Measurements from ENCODE around the gene MYRF.

The MYRF gene

DNA sequence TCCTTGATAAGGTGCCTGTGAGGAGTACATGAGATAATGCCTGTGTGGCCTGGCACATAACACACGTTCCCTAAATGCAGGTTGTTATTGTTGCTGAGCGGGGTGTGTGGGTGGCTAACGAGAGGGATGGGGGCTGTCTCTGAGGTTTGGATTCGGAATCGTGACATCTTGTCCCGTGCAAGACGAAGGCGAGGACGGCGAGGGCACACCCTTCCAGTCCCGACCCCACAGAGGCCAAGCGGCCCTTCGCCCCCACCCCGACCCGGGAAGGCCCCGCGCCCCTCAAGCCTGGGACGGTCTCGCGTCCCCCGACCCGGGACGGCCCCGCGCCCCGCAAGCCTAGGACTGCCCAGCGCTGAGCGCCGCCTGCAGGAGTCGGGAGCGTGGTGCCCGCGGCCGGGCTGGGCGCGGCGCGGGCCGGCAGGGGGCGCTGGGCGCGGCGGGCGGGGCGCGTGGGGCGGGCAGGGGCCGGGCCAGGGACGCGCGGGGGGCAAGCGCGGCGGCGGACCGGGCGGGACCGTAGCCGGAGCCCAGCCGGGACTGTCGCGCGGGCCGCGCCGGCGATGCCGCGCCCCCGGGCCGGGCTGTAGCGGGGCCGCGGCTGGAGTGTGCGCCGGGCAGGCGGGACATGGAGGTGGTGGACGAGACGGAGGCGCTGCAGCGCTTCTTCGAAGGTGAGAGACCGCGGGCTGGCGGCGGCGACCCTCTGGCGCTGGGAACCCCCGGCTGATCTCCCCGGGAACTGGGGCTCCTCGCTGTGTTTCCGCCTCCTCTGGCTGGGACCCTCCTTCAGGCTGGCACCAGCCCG lies at the start of gene MYRF:
TSS of gene MYRF (plus strand) at position 520 of the 808 bp plus-strand sequence. CDS start at position 629, 109 bp downstream.
- H3K4me3 ChIP-seq (replicated peaks; ENCODE audit: low read depth, low read length) = peak within 1 kb of the TSS; percentile 28
- TF ChIP-seq, protein P1, sequence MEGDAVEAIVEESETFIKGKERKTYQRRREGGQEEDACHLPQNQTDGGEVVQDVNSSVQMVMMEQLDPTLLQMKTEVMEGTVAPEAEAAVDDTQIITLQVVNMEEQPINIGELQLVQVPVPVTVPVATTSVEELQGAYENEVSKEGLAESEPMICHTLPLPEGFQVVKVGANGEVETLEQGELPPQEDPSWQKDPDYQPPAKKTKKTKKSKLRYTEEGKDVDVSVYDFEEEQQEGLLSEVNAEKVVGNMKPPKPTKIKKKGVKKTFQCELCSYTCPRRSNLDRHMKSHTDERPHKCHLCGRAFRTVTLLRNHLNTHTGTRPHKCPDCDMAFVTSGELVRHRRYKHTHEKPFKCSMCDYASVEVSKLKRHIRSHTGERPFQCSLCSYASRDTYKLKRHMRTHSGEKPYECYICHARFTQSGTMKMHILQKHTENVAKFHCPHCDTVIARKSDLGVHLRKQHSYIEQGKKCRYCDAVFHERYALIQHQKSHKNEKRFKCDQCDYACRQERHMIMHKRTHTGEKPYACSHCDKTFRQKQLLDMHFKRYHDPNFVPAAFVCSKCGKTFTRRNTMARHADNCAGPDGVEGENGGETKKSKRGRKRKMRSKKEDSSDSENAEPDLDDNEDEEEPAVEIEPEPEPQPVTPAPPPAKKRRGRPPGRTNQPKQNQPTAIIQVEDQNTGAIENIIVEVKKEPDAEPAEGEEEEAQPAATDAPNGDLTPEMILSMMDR (IDR thresholded peaks at IDR 0.05; ENCODE audit: low read depth, low read length, missing control alignments) = peak; percentile 38
- no peak for DNase-seq (ENCODE audit: extremely low read depth, low read depth)

DNA sequence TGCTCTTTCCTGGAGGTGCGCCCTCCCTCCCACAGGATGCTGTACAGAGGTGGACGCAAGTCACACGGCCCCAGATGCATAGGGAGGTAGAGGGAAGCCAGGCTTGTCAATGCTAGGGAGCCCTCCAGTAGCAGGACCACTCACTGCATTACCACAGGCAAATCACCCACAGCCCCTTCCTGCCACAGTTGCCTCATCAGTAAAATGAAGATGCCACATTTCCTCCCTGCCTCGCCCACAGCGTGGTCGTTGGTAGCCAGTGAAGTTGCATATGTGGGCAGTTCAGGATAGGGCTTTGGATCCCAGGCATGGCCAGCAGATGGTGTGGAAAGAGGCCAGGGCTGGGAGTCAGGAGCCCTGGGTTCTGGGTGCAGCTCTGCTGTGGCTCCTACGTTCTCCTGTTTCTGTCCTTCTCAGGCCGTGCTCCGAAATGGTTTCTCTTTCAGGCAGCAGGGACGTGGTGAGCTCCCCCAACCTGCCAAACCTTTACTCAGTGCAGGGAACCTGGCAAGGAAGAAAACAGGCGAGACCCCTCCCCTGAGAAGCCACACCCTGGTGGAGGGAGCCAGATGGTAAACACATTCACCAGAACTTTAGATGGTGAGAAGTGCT lies 49.6 kb upstream of the MYRF start:
- no peak for DNase-seq (ENCODE audit: extremely low read depth, low read depth)
- no peak overlapping the region for H3K4me3 ChIP-seq (replicated peaks; ENCODE audit: low read depth, low read length)
- TF ChIP-seq, protein P1 (IDR thresholded peaks at IDR 0.05; ENCODE audit: low read depth, low read length, missing control alignments) = no peak

DNA sequence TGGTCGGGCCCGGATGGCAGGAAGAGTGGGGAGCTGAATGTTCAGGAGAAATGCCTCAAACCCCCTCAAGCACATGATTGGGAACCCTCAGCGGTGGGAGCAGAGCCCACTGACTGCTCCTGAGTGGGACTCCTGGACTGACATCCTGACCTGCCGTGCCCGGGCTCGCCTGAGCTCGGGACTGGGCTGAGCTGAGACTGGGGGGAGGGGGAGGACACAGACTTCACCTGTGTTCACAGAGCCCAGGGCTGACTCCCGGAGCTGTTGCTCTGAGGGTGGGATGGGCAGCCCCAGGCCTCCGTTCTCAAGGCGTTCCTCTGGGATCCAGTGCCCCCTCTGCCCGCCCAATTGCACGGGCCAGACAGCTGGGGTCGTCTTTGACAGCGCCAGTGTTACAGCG lies 47.6 kb upstream of the MYRF start:
- H3K4me3 ChIP-seq (replicated peaks; ENCODE audit: low read depth, low read length) = no peak overlapping the region
- TF ChIP-seq, protein P1 (IDR thresholded peaks at IDR 0.05; ENCODE audit: low read depth, low read length, missing control alignments) = no peak
- DNase-seq (ENCODE audit: extremely low read depth, low read depth) = no peak

DNA sequence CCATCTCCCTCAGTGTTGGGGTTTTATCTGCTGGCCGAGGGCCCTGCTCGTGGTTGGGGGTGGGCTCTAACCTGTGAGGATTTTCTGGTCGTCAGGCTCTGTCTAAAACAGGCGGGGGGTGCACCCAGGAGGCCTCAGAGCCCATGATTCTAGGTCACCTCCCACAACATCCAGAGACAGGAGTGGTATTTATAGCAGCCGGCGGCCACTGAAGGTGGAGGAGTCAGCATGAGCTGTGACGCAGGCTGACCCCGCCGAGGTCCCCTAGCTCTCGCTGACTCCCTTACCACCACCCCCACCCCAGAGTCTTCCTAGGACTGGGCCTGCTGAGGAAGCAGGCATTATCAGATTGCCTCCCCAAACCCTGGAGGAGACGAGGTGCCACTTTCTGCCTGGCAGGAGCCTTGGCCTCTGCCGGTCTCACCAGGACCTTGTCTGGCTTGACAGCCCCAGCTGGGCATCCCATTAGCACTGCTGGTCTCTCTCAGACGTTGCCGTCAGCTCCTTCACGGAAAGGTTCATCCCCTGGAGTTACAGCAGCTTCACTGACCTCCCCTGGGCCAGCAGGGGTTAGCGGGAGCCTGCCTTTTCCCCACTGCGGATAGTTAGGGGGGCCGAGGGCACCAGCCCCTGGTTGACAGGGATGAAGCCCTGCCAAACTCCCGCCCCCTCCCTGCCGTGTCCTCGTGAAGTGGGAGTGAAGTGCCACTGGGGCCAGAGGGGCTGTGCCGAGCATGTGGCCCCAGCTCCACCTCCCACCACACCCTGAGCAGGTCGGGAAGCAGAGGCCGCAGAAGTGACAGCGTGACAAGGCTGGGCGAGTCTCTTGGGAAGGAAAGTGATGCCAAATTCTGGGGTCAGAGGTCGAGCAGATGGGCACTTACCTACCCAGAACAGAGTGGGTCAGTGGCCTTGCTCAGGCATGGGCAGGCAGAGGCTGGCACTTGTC lies 45.7 kb upstream of the MYRF start:
- no peak overlapping the region for H3K4me3 ChIP-seq (replicated peaks; ENCODE audit: low read depth, low read length)
- DNase-seq (ENCODE audit: extremely low read depth, low read depth) = no peak

DNA sequence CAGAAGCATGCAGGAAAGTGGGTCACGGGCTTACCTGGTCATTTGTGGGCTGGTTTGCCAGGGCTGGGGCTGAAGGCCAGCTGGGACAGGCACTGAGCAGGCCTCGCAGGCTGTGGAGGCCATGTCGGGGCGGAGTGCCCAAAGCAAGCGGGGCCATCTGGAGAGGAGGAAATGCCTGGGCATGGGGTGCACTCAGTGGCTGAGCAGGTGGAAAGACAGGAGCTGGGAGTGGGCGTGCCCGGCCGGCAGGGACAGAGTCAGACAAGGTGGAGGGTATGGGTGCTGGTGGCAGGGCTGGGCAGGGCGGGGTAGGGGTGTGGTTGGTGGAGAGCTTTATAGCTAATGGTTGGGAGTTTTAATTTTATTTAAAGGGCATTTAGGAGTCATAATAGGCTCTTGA lies 44.9 kb upstream of the MYRF start:
- TF ChIP-seq, protein P1 (IDR thresholded peaks at IDR 0.05; ENCODE audit: low read depth, low read length, missing control alignments) = no peak
- DNase-seq (ENCODE audit: extremely low read depth, low read depth) = no peak
- no peak overlapping the region for H3K4me3 ChIP-seq (replicated peaks; ENCODE audit: low read depth, low read length)

More for the DNA sequence above, 45.7 kb upstream of the MYRF start:
- TF ChIP-seq, protein P1 (IDR thresholded peaks at IDR 0.05; ENCODE audit: low read depth, low read length, missing control alignments) = no peak

DNA sequence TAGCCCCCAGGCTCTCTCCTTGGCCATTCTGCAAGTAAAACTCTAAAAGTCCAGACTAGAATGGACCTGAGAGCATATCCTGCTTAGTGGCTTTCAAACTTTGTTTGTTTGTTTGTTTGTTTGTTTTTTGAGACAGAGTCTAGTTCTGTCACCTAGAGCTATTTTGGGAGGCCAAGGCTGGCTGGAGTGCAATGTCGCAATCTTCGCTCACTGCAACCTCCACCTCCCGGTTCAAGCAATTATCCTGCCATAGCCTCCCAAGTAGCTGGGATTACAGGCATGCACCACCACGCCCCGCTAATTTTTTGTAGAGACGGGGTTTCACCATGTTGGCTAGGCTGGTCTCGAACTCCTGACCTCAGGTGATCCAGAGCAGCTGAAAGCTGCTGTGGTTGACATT lies 43.3 kb upstream of the MYRF start:
- TF ChIP-seq, protein P1 (IDR thresholded peaks at IDR 0.05; ENCODE audit: low read depth, low read length, missing control alignments) = no peak
- no peak overlapping the region for H3K4me3 ChIP-seq (replicated peaks; ENCODE audit: low read depth, low read length)
- no peak for DNase-seq (ENCODE audit: extremely low read depth, low read depth)
